GM19023 (cell line): Measurements from ENCODE around the gene NEURL2.
"Not testable (repeated sequence)": the region's sequence is repeated elsewhere in the genome, so short reads cannot be mapped to it uniquely, and the experiment has no call there.

Experiments
- ATAC-seq: cut with Tn5 transposase; IDR thresholded peaks from one replicate; pipeline ENCODE4 v1.9.1; 2021; ENCODE audit warnings: mild to moderate bottlenecking, moderate library complexity; ENCODE audit not compliant: unreplicated experiment

NEURL2 gene

DNA sequence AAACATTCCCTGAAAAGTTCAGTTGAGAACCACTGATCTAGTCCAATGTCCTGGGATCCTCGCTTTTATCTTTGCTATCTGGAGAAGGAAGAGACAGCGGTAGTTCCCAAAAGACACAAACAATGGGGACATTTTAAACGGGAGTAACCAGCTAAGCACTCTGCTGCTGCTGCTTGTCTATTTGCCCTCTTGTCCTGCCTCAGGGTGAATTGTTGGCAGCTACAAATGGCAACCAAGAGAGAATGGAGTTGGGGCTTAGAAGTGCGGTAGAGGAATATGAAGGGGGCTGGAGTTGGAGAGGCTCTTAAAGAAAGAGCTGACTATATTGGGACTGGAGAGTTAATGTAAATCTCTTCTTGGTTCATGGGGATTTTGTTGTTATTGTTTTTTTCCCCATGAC, 16.4 kb downstream of the NEURL2 start:
- no peak for ATAC-seq

DNA sequence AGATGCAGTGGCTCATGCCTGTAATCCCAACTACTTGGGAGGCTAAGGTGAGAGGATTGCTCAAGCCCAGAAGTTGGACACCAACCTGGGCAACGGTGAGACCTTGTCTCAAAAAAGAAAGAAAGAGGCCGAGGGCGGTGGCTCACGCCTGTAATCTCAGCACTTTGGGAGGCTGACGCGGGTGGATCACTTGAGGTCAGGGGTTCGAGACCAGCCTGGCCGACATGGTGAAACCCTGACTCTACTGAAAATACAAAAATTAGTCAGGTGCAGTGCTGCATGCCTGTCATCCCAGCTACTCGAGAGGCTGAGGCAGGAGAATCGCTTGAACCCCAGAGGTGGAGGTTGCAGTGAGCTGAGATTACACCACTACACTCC, 16.9 kb downstream of the NEURL2 start:
- ATAC-seq, result not testable (repeated sequence)

DNA sequence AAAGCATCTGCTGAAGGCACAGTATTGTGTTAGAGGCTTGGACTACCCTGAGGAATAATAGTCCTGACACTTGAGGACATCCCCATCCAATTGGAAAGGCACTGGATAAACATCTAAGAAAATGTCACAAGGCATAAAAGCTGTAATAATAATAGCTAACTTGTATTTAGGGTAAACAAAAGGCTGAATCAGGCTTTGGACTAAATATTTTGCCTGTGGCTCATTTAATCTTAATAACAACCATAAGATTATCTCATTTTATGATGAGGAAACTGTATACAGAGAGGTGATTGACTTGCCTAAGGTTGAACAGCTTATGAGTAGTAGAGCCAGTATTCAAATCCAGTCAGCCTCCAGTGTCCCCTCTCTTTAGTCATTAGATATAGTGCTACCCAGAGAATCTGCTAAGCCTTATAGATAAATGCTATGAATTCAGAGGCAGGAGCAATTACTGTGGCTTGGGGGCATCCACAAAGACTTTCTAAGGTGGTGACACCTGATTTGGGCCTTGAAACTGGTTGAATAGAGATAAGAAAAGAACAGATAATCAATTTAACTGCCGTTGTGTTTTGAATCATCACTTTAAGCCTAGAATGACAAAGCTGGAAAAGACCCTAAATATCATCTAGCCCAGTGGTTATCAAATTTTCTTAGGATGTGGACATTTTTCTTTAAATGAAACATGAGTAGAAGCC, 17.5 kb downstream of the NEURL2 start:
- ATAC-seq, result no peak

DNA sequence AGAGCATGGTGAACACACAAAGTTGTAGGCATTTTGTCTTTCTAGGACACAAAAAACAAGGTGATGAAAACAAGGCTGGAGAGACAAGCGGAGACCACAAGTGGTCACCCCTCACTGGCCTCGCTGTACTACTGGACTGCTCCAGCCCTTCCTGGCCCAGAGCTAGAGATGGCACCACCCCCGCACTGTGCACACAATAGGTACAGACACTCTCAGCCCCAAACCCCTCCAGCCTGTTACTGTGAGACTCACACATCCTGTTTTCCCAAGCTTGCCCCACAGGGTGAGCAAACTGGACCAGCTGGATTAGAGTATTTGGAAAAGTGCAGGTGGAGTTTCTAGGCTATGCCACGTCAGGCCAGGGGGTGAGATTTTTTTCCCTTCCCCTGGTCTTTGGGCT, 18.4 kb downstream of the NEURL2 start:
- no peak for ATAC-seq

DNA sequence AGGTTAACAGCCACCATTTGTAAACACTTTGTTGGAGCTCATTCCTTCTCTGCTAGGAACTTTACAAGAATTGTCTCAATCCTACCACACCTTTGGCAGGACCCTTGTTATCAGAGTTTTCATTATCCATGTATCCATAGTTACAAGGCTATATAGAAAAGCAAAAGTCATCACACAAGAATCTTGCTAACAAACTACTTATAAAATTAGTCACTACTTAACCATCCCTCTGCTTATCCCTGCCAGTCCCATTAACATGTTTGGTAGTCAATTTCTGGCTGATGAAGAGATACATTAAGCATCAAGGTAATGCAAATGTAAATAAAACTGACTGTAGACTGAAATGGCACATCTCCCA, 23.2 kb downstream of the NEURL2 start:
- ATAC-seq, result no peak

DNA sequence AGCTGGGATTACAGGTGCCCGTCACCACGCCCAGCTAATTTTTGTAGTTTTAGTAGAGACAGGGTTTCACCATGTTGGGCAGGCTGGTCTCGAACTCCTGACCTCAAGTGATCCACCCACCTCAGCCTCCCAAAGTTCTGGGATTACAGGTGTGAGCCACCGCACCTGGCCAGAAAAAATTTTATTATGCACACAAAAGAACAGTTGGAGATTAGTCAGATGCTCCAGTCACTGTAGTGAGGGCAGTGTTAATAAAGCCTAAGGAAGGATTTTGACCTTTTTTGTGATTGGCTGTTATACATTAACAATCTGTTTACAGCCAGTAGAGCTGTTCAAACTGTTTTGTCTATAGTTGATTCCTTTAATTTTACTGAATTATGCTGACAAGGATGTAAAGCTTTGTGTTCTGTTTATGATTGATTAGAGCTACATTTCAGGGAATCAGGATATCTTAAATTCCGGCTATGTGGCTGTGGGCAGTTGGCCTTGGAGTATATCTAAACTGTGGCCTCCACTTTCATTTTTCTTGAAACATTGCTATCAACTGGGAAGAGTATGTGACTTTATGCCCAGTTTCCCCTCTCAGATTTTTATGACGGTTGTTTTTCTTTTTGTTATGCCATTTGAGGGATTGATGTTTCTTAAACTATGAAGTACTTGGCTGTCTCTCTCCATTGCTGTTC, 23.7 kb downstream of the NEURL2 start:
- no peak for ATAC-seq

DNA sequence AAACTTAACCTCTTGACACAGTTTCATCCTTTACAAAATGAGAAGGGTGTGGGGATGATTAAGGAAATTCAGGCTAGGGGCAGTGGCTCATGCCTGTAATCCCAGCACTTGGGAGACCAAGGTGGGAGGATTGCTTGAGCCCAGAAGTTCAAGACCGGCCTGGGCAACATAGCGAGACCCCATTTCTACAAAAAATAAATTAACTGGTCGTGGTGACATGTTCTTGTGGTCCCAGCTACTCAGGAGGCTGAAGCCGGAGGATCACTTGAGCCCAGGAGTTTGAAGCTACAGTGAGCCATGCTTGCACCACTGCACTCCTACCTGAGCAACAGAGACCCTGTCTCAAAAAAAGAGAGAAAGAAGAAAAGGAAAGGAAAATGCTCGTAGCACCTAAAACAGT, 24.6 kb downstream of the NEURL2 start:
- ATAC-seq, result no peak

DNA sequence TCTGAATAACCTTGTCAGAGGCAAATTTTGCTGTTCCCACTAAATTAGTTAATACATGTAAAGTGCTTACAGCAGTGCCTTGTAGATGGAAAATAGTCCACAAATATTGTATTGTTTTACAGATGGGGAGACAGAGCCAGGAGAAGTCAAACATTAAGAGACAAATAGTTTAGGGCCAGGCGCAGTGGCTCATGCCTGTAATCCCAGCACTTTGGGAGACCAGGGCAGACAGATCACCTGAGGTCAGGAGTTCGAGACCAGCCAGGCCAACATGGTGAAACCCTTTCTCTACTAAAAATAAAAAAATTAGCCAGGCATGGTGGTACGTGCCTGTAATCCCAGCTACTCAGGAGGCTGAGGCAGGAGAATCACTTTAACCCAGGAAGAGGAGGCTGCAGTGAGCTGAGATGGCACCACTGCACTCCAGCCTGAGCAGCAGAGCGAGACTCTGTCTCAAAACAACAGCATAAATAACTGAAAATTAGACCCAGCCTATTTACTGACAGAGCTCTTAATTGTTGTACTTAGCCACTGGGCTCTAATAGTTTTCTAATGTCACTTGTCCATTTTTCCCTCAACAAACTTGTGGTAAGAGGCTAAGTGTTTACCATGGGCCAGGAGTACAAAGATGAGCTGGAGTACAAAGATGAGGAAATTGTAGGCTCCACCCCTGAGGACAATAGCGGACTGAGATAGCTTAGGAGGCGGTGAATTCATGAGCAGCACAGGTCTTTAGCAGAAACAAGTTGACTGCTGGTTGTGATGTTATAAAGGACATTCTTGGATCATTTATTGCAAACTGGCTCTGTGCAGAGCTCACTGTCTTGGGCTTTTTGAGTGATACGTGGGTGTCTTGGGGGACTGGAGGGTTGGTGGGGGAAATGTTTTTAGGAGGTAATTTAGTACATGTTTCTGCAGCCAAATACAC, 27.2 kb downstream of the NEURL2 start:
- no peak for ATAC-seq

DNA sequence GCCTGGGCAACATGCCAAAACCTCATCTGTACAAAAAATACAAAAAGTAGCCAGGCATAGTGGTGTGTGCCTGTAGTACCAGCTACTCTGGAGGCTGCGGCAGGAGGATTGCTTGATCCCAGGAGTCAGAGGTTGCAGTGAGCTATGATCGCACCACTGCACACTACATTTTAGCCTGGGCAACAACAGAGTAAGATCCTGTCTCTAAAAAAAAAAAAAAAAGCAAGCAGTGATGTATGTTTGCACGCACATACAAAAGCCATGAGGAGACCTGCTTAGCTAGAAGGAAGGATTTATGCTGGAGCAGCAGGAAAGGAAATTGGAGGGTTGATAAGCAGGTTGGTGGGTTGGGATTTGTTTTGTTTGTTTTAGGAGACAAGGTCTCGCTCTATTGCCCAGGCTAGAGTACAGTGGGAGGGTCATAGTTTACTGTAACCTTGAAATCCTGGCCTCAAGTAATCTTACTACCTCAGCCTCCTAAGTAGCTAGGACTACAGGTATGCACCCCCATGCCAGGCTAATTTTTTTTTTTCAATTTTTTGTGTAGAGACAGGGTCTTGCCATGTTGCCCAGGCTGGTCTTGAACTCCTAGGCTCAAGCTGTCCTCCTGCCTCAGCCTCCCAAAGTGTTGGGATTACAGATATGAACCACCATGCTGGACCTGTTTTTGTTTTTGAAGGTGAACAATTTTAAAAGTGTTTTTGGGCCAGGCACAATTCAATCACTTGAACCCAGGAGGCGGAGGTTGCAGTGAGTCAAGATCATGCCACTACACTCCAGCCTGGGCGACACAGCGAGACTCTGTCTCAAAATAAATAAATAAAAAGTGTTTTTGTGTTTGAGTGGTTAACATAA, 29.6 kb downstream of the NEURL2 start:
- no peak for ATAC-seq

DNA sequence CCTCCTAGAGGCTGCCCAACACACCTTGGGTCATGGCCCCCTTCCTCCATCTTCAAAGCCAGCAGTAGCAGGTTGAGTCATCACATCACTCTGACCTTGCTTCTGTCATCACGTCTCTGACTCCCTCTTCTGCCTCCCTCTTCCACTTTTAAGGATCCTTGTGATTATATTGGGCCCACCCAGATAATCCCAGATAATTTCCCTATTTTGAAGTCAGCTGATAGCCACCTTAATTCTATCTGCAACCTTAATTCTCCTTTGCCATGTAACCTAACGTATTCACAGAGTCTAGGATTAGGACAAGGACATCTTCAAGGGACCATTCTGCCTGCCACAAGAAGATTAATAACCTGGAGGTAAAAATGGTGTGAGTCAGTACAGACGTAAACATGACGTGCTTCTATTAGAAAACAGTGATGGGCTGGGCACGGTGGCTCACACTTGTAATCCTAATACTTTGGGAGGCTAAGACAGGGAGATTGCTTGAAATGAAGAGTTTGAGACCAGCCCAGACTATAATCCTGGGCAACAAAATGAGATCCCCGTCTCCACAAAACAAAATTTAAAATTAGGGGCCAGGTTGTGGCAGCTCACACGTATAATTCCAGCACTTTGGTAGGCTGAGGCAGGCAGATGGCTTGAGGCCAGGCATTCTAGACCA, 30.3 kb downstream of the NEURL2 start:
- no peak for ATAC-seq

DNA sequence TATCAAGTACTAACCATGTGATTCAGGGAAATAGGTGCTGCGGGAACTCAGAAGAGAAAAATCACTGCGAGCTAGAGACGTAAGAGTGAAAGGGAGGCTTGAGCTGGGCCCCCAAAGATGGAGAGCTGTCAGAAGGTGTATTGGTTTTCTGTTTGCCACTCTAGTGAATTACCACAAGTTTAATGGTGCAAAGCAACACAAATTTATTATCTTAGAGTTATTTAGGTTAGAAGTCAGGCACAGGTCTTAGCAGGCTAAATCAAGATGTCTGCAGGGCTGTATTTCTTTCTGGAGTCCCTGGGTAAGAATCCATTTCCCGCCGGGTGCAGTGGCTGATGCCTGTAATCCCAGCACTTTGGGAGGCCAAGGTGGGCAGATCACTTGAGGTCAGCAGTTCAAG, 31.1 kb downstream of the NEURL2 start:
- ATAC-seq, result no peak

DNA sequence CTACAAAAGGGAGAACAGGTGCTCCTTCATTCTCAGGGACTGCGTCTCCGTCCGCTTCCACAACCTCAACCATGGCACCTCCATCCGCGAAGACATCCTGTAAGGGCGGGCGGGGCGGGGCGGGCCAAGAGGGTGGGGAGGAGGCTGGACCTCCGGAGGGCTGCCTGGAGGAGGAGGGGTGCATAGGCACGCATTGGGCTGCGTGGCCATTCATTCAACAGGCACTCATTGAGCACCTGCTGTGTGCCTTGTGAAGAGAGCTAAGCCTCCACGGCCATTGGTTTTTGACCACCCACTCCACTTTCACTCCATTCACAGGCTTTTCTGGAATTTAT, 33.2 kb downstream of the NEURL2 start:
- peak; percentile 15 for ATAC-seq

DNA sequence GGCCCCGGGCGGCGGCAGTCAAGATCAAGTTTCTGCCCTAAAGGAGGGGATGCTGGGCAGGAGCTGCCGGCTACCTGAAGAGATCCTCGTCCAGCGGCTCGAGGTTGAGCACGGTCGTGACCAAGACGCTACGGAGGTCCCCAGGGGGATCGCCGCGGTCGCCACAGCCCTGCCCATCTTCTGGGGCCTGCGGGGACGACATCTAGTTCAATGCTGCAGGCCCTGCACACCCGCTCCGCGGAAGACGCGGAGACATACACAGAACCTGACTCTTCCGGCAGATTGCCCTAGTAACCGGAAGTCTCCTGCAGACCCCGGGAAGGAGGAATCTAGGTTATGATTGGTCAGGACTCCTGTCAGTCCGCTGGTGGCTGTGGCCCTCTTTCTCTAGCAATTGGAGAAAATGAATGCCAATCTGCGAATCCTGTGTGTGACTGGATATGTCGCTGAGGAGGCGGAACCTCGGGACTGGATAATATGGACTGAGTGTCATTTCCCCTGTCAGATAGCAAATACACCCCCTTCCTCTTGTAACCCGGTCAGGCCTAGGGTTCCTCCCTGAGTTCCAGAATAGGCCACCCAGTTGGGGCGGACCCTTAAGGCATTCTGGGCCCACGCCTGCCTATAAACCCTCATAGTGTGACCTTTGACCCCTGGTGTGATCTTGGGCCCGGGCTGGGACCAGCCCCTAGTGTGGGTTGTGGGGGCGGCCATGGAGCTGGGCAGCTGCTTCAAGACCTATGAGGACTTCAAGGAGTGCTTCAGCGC, 33.7 kb downstream of the NEURL2 start, which contains the start of the genes ACOT8 and ZSWIM3:
TSS of gene ACOT8 (minus strand) at position 279 of the 768 bp plus-strand sequence. CDS start at position 202, 77 bp downstream.
TSS of gene ZSWIM3 (plus strand) at position 501 of the 768 bp plus-strand sequence. CDS start at position 713, 212 bp downstream.
- ATAC-seq, result peak; percentile 94

DNA sequence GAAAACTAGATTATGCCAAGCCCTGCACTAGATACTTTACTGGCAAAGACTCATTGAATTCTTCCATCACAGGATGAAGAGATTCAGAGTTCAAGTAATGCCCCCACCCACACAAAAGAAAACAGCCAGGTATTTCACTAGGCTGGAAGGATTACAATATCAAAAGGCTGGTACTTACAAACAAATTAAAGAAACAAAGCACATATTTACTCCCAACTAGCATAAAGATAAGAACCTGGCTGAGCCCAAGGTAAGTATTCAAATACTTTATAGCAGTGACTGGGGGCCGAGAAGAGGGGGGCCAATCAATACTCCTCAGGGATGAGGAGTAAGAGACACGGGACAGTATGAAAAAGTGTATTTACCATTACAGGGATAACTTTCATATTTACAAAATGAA, 37.5 kb downstream of the NEURL2 start:
- ATAC-seq, result no peak

DNA sequence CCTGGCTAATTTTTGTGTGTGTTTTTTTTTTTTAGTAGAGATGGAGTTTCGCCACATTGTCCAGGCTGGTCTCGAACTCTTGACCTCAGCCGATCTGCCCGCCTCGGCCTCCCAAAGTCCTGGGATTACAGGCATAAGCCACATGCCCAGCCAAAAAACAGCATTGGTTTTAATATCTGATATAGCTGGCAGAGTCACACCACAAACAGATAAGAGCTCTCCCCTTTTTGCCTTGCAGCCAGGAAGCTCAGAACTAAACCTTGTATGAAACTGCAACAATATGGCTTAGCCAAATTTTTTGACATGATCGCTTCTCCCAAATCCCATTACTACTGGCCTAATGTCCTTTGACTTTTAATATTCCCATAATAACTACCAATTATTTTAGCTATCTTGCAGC, 38.7 kb downstream of the NEURL2 start:
- no peak for ATAC-seq

DNA sequence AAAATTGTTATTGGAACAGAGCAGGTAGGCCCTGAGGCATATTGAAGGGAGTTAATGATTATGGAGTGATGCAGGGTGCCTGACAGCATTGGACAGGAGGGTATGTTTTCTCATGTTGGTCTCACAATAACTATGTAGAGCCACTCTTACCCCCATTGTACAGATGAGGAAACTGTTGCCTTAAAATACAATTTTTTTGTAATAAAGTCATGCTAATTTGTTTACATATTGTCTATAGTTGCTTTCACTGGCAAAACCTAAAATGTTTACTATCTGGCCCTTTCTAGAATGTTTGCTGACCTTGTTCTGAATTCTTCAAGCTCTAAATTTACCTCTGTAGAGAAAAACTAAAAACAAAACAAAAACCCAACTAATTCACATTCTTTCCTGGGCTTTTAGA, 39.5 kb downstream of the NEURL2 start:
- ATAC-seq, result no peak

DNA sequence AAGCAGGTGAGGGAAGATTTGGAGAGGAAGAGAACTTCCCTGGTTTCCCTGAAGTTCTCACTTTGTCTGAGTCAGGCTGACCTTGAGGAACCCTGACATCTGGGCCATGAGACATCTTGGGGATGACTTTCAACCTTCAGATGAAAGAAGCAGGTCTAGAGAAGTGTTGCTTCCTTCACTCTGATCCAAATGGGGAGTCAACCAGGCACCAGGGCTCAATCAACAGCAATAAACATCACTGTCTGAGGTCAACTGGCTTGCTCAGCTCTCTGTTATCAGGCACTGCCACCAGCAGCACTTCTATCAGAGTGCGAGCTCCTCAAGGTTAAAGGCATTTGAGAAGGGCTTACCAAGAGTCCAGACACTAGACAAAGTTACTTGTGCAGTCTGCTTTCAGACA, 40.1 kb downstream of the NEURL2 start:
- ATAC-seq, result no peak

DNA sequence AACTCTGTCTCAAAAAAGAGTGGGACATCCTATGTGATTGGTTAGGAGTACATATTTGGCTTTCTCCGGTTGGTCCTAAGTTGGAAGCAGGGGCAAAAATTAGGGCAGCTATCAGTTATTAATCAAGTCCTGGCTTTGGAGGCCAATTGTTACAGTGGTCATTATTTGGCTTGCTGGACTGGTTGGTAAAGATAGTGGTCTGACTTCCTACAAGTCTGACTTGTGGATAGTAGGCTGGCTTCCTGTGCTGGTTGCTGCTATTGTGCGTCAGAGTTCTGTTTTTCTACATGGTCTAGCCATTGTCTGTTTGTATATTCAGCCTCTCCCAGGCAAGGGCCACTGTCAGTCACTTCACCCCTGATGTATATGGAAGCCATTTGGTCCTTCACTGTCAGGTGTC, 40.8 kb downstream of the NEURL2 start:
- no peak for ATAC-seq

DNA sequence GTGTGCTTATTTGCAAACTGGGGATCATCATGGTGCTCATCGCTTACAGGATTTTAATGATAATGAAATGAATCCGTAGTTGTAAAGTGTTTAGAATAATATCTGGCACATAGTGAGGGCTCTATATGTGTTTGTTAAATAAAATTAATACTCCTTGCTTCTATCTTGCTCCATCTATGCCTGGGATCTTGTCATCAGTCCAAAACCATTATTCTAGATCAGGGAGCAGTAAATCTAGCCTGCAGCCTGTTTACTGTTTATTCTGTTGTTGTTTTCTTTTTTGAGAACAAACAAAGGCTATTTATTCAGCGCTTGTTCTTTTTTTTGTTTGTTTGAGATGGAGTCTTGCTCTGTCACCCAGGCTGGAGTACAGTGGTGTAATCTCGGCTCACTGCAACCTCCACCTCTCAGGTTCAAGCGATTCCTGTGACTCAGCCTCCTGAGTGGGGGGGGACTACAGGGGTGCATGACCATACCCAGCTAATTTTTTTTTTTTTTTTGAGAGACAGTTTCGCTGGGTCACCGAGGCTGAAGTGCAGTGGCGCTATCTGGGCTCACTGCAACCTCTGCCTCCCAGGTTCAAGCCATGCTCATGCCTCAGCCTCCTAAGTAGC, 41.9 kb downstream of the NEURL2 start:
- ATAC-seq, result no peak
